ENCODE results near the gene FOXA1. TPM values are rescaled to one million over a fixed set of nuclear protein-coding genes. Genes with fewer than 3 reads are reported as not detected.

FOXA1 gene
- total RNA-seq, 1 donor from 2014 or later, result not detected

DNA sequence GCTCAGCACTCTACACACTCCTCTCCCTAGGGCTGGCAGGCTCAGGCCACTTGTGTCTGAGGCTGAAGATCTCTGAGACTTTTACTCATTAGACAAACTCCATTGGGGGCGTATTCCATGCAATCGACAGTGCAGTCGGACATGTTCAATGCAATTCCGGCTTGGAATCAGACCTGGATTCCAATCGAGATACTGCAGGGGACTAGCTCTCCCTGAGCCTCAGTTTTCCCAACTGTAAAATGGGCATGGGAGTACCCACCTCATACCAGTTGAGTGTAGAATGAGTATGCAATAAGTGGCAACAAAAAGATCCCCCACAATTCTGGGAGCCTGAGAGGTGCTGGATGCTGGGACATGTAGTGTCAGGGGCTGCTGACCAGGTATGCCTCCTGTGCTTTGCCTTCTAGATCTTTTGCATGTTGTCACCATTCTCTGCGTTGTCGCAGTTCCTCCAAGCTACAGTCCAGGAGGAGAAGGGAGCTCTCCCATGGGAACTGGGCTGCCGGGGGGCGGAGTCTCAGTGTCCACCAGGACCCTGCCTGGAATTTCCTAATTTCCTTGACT is 8.7 kb upstream of the FOXA1 start:
- FAIRE-seq (no peak), DNase-seq (ENCODE audit: low spot score in 2 of 2) (no peak)

DNA sequence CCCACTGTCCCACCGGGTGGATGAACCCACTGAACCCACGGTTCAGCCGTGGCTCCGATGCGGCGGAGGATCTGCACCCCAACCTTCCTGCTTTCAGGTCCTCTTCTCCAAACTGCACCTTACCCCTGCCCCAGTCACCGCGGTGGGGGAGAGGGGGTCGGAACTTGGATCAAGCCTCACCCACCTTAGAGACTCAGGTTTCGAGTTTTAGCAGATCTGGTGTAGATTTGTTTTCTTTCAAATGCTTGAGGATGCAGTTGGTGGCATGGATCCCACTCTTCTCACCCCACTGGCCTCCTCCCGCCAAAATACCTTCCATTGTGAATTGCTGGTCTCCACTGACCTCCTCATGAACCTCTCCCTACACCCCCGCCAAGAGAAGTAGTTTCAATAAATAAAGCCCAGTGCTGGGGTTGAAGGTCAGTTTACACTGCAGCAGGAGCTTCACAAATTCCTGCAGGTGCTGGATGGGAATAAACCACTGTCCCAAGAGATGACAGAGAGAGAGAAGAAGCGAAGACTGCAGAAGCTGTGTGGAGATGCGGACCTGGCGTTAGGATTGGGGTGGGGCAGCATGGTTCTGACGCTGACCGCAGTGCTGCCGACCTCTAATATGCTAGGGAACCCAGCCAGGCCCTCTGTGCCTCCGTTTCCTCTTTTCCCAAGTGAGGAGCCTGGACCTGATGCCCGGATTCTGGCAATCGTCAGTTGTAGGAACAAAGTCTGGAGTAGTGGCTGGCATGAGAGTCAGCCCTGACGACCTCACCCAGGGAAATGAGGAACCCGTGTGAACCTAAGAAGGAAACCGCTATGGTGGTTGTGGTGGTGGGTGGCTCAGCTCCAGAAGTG is 7.8 kb upstream of the FOXA1 start:
- FAIRE-seq (no peak), DNase-seq (ENCODE audit: low spot score in 2 of 2) (no peak)

GRCh38 chr14:37601865-37602264 is 6.8 kb upstream of the FOXA1 start:
- DNase-seq (ENCODE audit: low spot score in 2 of 2), result no peak
- no peak for FAIRE-seq

GRCh38 chr14:37600880-37601741 is 6.1 kb upstream of the FOXA1 start:
- no peak for DNase-seq (ENCODE audit: low spot score in 2 of 2)

DNA sequence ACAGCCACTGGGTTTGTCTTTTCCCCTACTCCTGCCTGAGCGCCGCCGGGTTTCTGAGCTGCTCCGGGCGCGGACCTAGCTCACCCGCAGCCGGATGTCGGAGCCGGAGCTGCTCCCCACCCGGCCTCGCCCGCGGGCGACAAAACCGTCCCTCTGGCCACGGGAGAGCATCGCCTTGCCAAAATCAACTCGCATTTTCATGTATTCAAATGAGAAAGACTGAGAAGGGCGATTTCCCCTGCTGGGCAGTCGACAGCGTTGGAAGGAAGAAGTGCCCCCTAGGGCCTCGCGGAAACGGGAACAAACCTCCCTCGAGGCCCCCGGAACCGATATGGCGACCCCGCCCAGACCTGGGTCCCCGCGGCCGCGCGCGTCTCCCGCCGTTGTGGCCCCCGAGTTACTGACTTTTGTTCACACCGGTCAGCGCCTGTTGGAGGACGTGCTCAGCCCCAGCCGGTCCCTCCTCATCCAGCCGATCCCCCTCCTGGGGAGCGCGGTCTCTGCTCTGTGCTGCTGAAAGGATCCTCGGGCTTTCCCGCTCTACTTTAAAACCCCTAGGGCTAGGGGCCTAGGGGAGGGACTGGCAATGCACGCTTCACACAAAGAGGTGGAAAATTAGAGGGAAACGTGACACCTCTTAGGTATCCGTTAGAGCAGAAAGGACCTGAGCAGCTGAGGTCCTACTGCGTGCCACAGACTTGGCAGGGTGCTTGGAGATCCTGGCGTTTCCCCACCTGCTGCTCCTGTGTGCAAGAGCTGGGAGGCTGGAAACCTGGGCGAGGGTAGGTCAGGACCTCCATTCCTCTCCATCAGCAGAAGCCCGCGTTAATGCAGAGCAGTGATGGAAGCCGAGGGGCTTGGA is 4.7 kb upstream of the FOXA1 start:
- FAIRE-seq, result no peak
- no peak for DNase-seq (ENCODE audit: low spot score in 2 of 2)

More at GRCh38 chr14:37600880-37601741, 6.1 kb upstream of the FOXA1 start:
- FAIRE-seq, result no peak

DNA sequence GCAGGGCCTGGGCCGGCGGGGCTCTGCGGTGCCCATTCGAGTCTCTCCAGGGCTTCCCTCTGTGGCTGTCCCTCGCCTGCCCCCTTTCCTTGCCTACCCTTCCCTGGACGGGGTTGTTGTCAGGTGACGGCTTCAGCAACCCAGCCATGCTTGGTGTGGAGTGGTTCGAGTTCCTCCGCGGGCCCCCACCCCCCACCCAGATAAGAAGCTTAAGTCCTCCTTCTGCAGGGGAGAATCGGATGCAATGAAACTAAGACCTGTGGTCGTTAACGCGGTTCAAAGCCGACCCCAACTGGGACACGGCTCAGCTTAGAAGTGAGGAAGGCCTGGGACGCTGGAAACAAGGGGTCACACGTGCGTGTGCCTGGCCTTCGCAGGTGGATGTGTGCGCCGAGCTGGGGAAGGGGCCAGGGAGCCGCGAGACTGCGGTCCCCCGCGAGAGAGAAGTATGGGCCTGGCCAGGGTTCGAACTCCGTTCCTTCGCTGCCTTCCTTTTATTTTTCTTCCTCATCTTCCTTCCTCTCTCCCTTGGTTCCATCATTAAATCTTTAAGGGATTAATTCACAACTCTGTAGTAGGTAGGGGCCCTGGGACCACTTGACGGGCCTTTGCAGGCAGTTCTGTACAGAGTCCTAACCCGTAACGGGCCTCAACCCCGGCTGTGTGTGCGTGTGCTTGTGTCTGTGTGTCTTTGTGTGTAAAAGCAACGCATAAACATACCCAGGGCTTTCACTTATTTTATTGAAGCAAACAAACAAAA is 3.9 kb upstream of the FOXA1 start:
- DNase-seq (ENCODE audit: low spot score in 2 of 2) (no peak), FAIRE-seq (no peak)

GRCh38 chr14:37597914-37598746 is 3.1 kb upstream of the FOXA1 start:
- FAIRE-seq (no peak), DNase-seq (ENCODE audit: low spot score in 2 of 2) (no peak)

- DNase-seq (ENCODE audit: low spot score in 2 of 2), result no peak
- no peak for FAIRE-seq
Observed at GRCh38 chr14:37597538-37597913, 2.5 kb upstream of the FOXA1 start.

- DNase-seq (ENCODE audit: low spot score in 2 of 2) (no peak), FAIRE-seq (no peak)
Observed at GRCh38 chr14:37596790-37597472, 1.9 kb upstream of the FOXA1 start.

DNA sequence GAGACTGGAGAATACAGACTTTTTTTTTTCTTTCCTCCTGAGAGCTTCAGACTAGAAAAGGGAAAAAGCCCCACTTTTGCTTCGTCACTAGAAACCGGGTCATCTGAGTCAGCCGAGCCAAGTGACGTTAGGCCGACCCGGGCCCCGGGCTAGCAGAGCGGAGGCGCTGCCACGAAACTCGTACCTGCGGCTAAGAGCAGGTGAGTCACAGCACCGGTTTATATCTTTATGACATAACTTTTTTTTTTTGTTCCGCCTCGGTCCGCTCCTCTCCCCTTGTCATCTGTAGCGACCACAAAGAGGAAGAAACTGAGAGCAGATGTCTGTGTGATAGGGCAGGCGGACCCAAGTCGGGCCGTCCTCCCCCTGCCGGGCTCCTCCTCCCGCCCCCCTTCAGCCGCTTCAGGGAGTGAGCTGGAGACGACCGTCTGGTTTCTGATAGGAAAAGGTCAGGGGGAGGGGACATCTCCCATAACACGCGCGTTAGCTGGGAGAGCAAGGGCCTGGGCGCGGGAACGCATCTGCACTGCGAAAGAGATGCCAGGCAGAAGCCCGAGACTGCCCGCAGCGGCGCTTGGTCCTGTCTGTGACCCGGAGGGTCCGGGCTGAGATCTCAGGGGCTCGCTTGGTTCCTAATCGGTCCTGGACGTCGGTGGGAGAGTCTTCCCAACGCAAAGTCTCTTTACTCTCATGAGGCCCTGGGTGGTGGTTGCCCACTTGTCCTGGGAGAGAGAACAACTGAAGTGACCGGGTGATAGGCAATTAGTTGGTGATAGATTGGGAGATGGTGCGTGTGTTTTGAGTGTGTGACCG is 966 bp upstream of the FOXA1 start:
- DNase-seq (ENCODE audit: low spot score in 2 of 2) (no peak), FAIRE-seq (no peak)

DNA sequence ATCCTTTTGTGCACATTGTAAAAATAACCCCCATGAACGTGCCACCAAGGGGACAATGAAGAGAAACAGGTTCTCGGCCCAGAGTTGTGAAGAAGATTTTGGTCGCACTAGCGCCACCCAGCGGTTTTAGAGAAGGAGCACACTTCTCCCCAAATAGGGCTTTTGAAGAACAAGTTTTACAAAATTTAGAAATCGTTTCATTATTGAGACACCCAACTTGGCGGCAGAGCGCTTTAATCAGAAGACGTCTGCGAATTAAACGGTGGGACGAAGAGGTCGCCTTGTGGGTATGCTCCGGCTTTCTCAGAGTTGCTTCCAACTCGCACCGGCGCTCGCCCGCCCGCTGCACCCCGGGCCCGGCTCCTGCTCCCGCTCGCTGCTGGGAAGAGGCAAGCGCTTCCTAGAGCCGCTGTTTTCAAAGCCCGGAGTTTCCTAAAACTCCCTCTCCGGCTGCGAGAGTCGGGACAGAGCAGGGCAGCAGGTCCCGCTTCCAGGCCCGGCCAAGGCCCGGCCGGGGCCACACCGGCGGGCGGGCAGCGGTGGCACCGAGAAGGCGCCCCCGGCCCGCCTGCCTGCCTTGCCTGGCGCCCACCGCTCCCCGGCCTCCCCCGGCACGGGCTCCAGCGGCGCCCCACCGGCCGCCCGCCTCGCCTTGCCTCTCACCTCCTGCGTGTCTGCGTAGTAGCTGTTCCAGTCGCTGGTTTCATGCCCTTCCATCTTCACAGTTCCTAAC is 645 bp downstream of the FOXA1 start:
- DNase-seq (ENCODE audit: low spot score in 2 of 2) (no peak), FAIRE-seq (no peak)

GRCh38 chr14:37593511-37594237 is 1.4 kb downstream of the FOXA1 start:
- FAIRE-seq, result no peak

DNA sequence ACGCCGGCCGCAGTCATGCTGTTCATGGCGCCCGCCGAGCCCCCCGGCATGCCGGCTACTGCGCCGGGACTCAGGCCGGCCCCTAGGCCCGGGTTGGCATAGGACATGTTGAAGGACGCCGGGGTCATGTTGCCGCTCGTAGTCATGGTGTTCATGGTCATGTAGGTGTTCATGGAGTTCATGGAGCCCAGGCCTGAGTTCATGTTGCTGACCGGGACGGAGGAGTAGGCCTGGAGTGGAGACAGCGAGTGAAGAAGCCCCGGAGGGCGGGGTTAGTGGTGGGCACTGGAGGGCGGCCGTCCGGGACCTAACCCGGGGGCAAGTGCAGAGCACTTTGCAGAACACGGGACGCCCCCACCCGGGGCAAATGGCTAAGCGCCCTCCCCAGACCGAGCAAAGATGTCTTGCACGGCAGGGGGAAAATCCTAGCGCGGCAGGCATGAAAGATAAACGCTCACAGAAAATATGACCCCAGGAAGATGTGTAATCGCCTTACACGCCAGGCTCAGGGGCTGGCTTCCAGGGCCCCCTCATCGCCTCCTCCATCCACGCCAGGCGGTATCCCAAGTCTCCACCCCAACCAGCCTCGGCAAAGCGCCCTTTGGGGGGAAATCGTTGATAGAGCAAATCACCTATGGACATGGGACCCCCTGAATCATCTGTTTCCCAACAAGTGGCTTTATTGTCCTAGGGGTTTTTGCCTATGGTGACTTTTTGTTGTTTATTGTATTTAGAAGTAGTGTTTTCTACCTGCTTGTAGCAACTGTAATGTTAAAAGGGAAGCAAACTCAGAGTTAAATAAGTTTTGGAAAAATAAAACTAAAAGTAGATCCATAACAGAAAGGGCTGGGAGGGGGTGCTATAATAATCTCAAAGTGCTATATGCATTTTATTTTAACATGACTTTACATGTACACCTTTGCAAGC is 2.3 kb downstream of the FOXA1 start:
- no peak for FAIRE-seq
- DNase-seq (ENCODE audit: low spot score in 2 of 2), result no peak

More at GRCh38 chr14:37593511-37594237, 1.4 kb downstream of the FOXA1 start:
- no peak for DNase-seq (ENCODE audit: low spot score in 2 of 2)

DNA sequence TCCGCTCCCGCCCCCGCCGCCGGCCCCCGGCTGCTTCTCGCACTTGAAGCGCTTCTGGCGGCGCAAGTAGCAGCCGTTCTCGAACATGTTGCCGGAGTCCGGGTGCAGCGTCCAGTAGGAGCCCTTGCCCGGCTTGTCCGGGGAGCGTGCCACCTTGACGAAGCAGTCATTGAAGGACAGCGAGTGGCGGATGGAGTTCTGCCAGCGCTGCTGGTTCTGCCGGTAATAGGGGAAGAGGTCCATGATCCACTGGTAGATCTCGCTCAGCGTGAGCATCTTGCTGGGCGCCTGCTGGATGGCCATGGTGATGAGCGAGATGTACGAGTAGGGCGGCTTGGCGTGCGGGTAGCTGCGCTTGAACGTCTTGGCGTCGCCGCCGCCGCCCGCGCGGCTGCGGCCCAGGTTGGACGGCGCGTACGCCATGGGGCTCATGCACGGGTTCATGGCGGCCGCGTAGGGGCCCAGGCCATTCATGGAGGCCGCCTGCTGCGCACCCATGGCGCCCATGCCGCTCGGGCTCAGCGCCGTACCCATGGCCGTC is 3.0 kb downstream of the FOXA1 start:
- DNase-seq (ENCODE audit: low spot score in 2 of 2), result no peak

More for the DNA sequence above, 3.0 kb downstream of the FOXA1 start:
- no peak for FAIRE-seq

Measured in frontal cortex (tissue), 4 donors.